Endothelial cell of umbilical vein (primary cell): ENCODE results near the gene PLXDC1. TPM values are rescaled to one million over a fixed set of nuclear protein-coding genes. Genes with fewer than 3 reads are reported as not detected.

ENCODE experiments used
- BruUV-seq: library from RNA; stranded (reverse); fragments of 400-500 nt; replicated peaks from 2 replicates; lab custom pipeline; 2021; lab: Mats Ljungman, UMichigan
- CTCF ChIA-PET: fragments of 300-600, 350-600 bp; sonication (Branson Sonifier 250); formaldehyde crosslinking; loops from one replicate; lab custom pipeline; 2021; ENCODE audit warnings: antibody characterized with exemption, inconsistent platforms; lab: Charles Lee
- POLR2A ChIA-PET: fragments of 300-600, 350-600 bp; sonication (Branson Sonifier 250); formaldehyde crosslinking; loops from one replicate; lab custom pipeline; 2021; ENCODE audit warnings: antibody characterized with exemption, inconsistent platforms; lab: Charles Lee
- DNase-seq: peaks from one replicate; pipeline ENCODE4 v3.0.0-alpha.2; 2011; ENCODE audit warnings: low read depth, low spot score
- FAIRE-seq: peaks from 2 replicates; lab custom pipeline; 2011; peaks lifted over from hg19 to GRCh38; lab: Jason Lieb, UNC
- H2AFZ ChIP-seq: 2 replicates; pipeline ENCODE4 v1.6.0; 2012; ENCODE audit warnings: low read depth, low read length, control low read depth, inconsistent platforms
- H3K27ac ChIP-seq: 2 replicates; pipeline ENCODE4 v1.5.1; 2011; ENCODE audit warnings: low read depth, mild to moderate bottlenecking, control low read depth, low read length, moderate library complexity; ENCODE audit not compliant: insufficient read depth
- H3K27me3 ChIP-seq, 2 experiments: 2 replicates each; pipeline versions ENCODE4 v1.6.0 to v1.6.1; 2011; ENCODE audit warnings: low read length in 2 of 2, mixed read lengths in 1 of 2; ENCODE audit not compliant: control insufficient read depth in 2 of 2, insufficient read depth in 2 of 2
- H3K36me3 ChIP-seq, 2 experiments: 2 replicates in 1 of 2; 3 replicates in 1 of 2; pipeline ENCODE4 v1.5.1; 2011; ENCODE audit warnings: low read length in 2 of 2, mild to moderate bottlenecking in 1 of 2, moderate library complexity in 1 of 2; ENCODE audit not compliant: control insufficient read depth in 2 of 2, insufficient read depth in 2 of 2; ENCODE audit errors: extremely low read depth in 1 of 2
- H3K4me1 ChIP-seq: 3 replicates; pipeline ENCODE4 v1.5.1; 2011; ENCODE audit warnings: mild to moderate bottlenecking, low read length; ENCODE audit not compliant: control insufficient read depth, insufficient read depth; ENCODE audit errors: extremely low read depth
- H3K4me2 ChIP-seq: 2 replicates; pipeline ENCODE4 v1.6.1; 2011; ENCODE audit warnings: low read length, control low read depth, mixed read lengths; ENCODE audit not compliant: insufficient read depth
- H3K4me3 ChIP-seq, 3 experiments: fragments of 200-600 bp in 1 of 3; sonication (generic), shearing (Covaris generic) in 1 of 3; replicated peaks in 1 of 3; 2 replicates each; pipeline ENCODE4 v1.5.1; 2011 to 2016; ENCODE audit warnings: control low read depth in 3 of 3, low read length in 3 of 3, mild to moderate bottlenecking in 2 of 3, inconsistent platforms in 1 of 3, low read depth in 1 of 3, moderate library complexity in 1 of 3; ENCODE audit not compliant: insufficient read depth in 1 of 3
- H3K79me2 ChIP-seq: 2 replicates; pipeline ENCODE4 v1.6.0; 2012; ENCODE audit warnings: low read length, inconsistent platforms; ENCODE audit not compliant: control insufficient read depth, insufficient read depth
- H3K9ac ChIP-seq: replicated peaks from 2 replicates; pipeline ENCODE3; 2011; ENCODE audit warnings: low read length, control low read depth; ENCODE audit not compliant: insufficient read depth; ENCODE audit errors: extremely low read depth
- H3K9me1 ChIP-seq: replicated peaks from 3 replicates; pipeline ENCODE4 v1.6.0; 2011; ENCODE audit warnings: mild to moderate bottlenecking, low read length; ENCODE audit not compliant: control insufficient read depth, insufficient read depth; ENCODE audit errors: extremely low read depth
- H3K9me3 ChIP-seq: replicated peaks from 2 replicates; pipeline ENCODE4 v1.5.1; 2012; ENCODE audit warnings: low read length, inconsistent platforms; ENCODE audit not compliant: control insufficient read depth, insufficient read depth
- H4K20me1 ChIP-seq: replicated peaks from 2 replicates; pipeline ENCODE3; 2011; ENCODE audit warnings: mild to moderate bottlenecking, low read length; ENCODE audit not compliant: control insufficient read depth, insufficient read depth; ENCODE audit errors: extremely low read depth
- CTCF ChIP-seq, 2 donors: IDR thresholded peaks; 1 replicate in 1 of 2; 2 replicates in 1 of 2; pipeline ENCODE4 v1.5.1; 2011; ENCODE audit warnings: low read length in 2 of 2, mild to moderate bottlenecking in 2 of 2, moderate library complexity in 2 of 2, control low read depth in 1 of 2, inconsistent platforms in 1 of 2, low read depth in 1 of 2; ENCODE audit not compliant: insufficient read depth in 1 of 2; ENCODE audit errors: extremely low read depth in 1 of 2
- EZH2 ChIP-seq: IDR thresholded peaks from 2 replicates; pipeline ENCODE4 v1.6.1; 2012; ENCODE audit warnings: borderline replicate concordance, low read depth, mild to moderate bottlenecking, moderate library complexity, low read length, inconsistent platforms; ENCODE audit not compliant: severe bottlenecking
- FOS ChIP-seq: IDR thresholded peaks from 2 replicates; pipeline ENCODE4 v1.6.1; 2011; ENCODE audit warnings: mild to moderate bottlenecking, low read length, moderate library complexity, borderline replicate concordance; ENCODE audit not compliant: insufficient read depth
- GATA2 ChIP-seq: IDR thresholded peaks from 2 replicates; pipeline ENCODE4 v1.7.0; 2011; ENCODE audit warnings: low read depth, mild to moderate bottlenecking, moderate library complexity, mixed read lengths, low read length; ENCODE audit not compliant: insufficient read length, insufficient read depth
- JUN ChIP-seq: IDR thresholded peaks from 2 replicates; pipeline ENCODE4 v1.6.1; 2011; ENCODE audit warnings: borderline replicate concordance, low read depth; ENCODE audit not compliant: insufficient read length, insufficient read depth
- MAX ChIP-seq: IDR thresholded peaks from 2 replicates; pipeline ENCODE4 v1.6.1; 2011; ENCODE audit not compliant: insufficient read depth, insufficient read length
- MYC ChIP-seq: IDR thresholded peaks from one replicate; pipeline ENCODE4 v1.6.1; 2011; ENCODE audit warnings: mild to moderate bottlenecking, low read depth, low read length
- POLR2A ChIP-seq: IDR thresholded peaks from 2 replicates; pipeline ENCODE4 v1.6.1; 2012; ENCODE audit warnings: low read depth, mild to moderate bottlenecking, control low read depth, low read length
- POLR2AphosphoS5 ChIP-seq: IDR thresholded peaks from 2 replicates; pipeline ENCODE4 v1.6.1; 2012; ENCODE audit warnings: low read depth, mild to moderate bottlenecking, control low read depth, low read length, moderate library complexity; ENCODE audit not compliant: insufficient read depth
- dilution Hi-C: fragments of 300-500 bp; cut with MboI; formaldehyde crosslinking; loops from one replicate; pipeline ENCODE4 v1.15.0; 2019; ENCODE audit warnings: low sequenced_read_pairs; ENCODE audit not compliant: extremely low pct_ligation_motif_present
- intact Hi-C: fragments of 100-400 bp; cut with micrococcal nuclease; formaldehyde crosslinking; loops from one replicate; pipeline ENCODE4 v1.10.0; 2022
- polyA plus RNA-seq, 4 experiments: library from polyadenylated mRNA; depleted of rRNA in 3 of 4; stranded (reverse) in 3 of 4; unstranded in 1 of 4; fragments of >200 nt; gene quantifications; 2 replicates each; pipeline versions ENCODE4 v1.2.1 to v1.2.3, GENCODE V29; 2011 to 2012; ENCODE audit warnings: missing spikeins in 1 of 4
- total RNA-seq: library from RNA; stranded (reverse); gene quantifications from 2 replicates; pipeline ENCODE4 v1.2.3, GENCODE V29; 2021

Gene PLXDC1
- total and polyA plus RNA-seq, 2 donors (not counting 3 experiments of a cell fraction or from before 2014, with no cell fraction given): 0.03 TPM; not detected in 1

GRCh38 chr17:39173080-39173479 lies 21.6 kb upstream of the PLXDC1 start:
- peaks cover 5 to 6% of the 10 kb centered on the region in 2 experiments for H3K36me3 ChIP-seq

More at GRCh38 chr17:39173080-39173479, 21.6 kb upstream of the PLXDC1 start:
- no peaks in the 10 kb centered on the region for H3K9me1 ChIP-seq
- DNase-seq (no peak), FAIRE-seq (no peak)
- H3K27me3 ChIP-seq: no peaks in the 10 kb centered on the region
- dilution Hi-C loops (no loop called here), intact Hi-C loops (no loop called here)
- H2AFZ ChIP-seq: no peak overlapping the region
- no peaks in the 10 kb centered on the region for H4K20me1 ChIP-seq
- H3K4me1 ChIP-seq: peaks cover 6% of the 10 kb centered on the region
- H3K9me3 ChIP-seq: no peaks in the 10 kb centered on the region
- no TSS peak for BruUV-seq
- ChIA-PET POLR2A (no interaction called here), CTCF (interaction anchor here (1.1 to 11.0 kb wide), 5 partner anchors 8 to 189 kb away, joined by 3 to 130 read pairs (median 38); partner anchors contain the start of genes ARL5C and PLXDC1)
- H3K9ac ChIP-seq: no peak overlapping the region
- no peak overlapping the region for H3K4me2 ChIP-seq
- no peak overlapping the region for H3K27ac ChIP-seq
- no peaks in the 10 kb centered on the region for H3K79me2 ChIP-seq
- H3K4me3 ChIP-seq: no peak overlapping the region
- TF ChIP-seq GATA2 (no peak), CTCF (IDR thresholded peaks at IDR 0.05; ENCODE audit: extremely low read depth in 1 of 2, insufficient read depth in 1 of 2, low read depth in 1 of 2, low read length in 2 of 2) (no peak), JUN (no peak), POLR2A (no peak), FOS (no peak), MYC (no peak), MAX (no peak), POLR2AphosphoS5 (no peak), EZH2 (no peak)
